ENCODE results near the gene LIPA.

Gene LIPA

DNA sequence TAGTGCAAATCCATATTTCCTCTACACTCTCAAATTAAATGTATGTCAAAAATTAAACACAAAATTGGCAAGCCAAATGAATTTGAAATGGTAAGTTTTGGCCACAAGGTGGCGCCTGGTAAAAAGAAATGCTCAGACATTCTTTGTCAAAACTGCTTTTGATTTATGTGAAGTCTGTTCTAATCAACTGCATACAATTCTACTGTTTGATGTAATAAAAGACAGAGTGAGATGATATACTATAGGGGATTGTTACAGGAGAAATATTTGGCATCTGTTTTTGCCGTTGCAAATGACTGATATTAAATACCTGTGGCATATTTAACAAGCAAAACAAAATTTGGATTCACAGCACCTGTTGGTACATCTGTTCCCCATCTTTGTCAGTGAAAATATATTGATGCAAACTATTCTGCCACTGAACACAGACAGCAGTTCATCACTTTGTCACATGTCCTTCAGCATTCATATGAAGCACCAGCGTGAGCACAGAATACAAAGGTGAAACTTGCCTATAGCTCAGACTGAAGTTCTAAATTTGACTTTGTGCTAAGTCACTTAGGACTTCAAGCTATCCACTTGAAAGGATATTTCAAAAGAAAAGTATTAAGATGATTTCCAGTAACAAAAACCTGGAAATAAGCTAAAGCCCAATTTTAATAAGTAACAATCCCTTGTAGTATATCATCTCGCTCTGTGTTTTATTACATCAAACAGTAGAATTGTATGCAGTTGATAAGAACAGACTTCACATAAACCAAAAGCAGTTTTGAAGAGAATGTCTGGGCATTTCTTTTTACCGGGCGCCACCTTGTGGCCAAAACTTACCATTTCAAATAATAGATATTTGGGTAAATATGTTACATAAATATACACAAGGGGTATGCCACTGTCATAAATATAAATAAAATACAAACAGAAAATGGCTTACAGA is 34.3 kb downstream of the LIPA start:
- peak; percentile 91 for DNase-seq (ENCODE audit: low read depth)
- H3K9me3 ChIP-seq (ENCODE audit: control insufficient read depth, low read length) = no peaks in the 10 kb centered on the region
- H3K27me3 ChIP-seq (replicated peaks; ENCODE audit: control insufficient read depth, insufficient read depth, low read length) = no peaks in the 10 kb centered on the region
- peak overlapping the region; percentile 44 for H3K4me3 ChIP-seq (ENCODE audit: low read length)
- H3K36me3 ChIP-seq (ENCODE audit: control insufficient read depth, insufficient read depth, low read length, severe bottlenecking) = peaks cover 26% of the 10 kb centered on the region
- peak overlapping the region; percentile 53 for H3K9ac ChIP-seq (ENCODE audit: low read length)
- H3K4me1 ChIP-seq (ENCODE audit: control insufficient read depth, insufficient read depth, low read length) = peaks cover 43% of the 10 kb centered on the region

DNA sequence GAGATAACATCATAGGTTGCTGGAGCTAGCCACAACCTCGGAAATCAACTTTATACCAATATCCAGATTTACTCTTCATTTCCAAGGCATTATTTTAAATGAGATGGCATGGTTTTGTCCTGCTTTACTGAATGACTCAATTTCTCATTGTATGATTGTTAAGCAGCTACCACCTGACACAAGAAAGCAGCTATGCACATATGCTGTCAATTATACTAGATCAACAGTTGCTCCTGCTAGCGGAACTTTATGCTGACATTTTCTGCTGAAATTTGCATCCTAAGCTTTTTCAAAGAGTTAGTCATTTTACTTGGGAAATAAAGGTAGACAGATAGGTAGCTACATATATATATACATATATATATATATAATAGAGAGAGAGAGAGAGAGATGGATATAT is 35.5 kb downstream of the LIPA start:
- peak; percentile 42 for DNase-seq (ENCODE audit: low read depth)
- no peaks in the 10 kb centered on the region for H3K9me3 ChIP-seq (ENCODE audit: control insufficient read depth, low read length)
- peaks cover 45% of the 10 kb centered on the region for H3K4me1 ChIP-seq (ENCODE audit: control insufficient read depth, insufficient read depth, low read length)
- H3K27me3 ChIP-seq (replicated peaks; ENCODE audit: control insufficient read depth, insufficient read depth, low read length) = no peaks in the 10 kb centered on the region
- peak overlapping the region; percentile 9 for H3K9ac ChIP-seq (ENCODE audit: low read length)
- H3K4me3 ChIP-seq (ENCODE audit: low read length) = no peak overlapping the region
- H3K36me3 ChIP-seq (ENCODE audit: control insufficient read depth, insufficient read depth, low read length, severe bottlenecking) = peaks cover 26% of the 10 kb centered on the region

DNA sequence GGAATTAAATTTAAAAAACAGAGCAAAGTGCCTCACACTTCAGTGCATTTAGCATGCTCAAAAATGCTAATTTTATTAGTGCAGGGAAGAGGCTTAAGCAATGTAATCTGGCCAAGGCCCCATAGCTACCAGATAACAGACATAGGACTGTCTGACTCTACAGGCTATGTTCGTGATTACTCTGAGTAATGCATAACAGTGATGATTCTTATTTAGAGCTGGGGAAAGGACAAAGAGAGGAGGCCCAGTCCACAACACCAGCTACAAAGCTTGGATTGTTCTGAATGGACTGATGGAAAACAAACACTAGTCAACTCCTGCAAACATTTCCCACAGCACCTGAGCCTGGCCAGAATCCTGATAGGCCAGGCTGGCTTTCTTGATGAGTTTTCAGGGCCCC is 36.1 kb downstream of the LIPA start:
- Histone ChIP-seq H3K27me3 (replicated peaks; ENCODE audit: control insufficient read depth, insufficient read depth, low read length) (no peaks in the 10 kb centered on the region), H3K4me3 (ENCODE audit: low read length) (no peak overlapping the region), H3K9me3 (ENCODE audit: control insufficient read depth, low read length) (no peaks in the 10 kb centered on the region), H3K4me1 (ENCODE audit: control insufficient read depth, insufficient read depth, low read length) (peaks cover 41% of the 10 kb centered on the region), H3K36me3 (ENCODE audit: control insufficient read depth, insufficient read depth, low read length, severe bottlenecking) (peaks cover 26% of the 10 kb centered on the region), H3K9ac (ENCODE audit: low read length) (peak overlapping the region; percentile 9)
- DNase-seq (ENCODE audit: low read depth) = peak; percentile 39

DNA sequence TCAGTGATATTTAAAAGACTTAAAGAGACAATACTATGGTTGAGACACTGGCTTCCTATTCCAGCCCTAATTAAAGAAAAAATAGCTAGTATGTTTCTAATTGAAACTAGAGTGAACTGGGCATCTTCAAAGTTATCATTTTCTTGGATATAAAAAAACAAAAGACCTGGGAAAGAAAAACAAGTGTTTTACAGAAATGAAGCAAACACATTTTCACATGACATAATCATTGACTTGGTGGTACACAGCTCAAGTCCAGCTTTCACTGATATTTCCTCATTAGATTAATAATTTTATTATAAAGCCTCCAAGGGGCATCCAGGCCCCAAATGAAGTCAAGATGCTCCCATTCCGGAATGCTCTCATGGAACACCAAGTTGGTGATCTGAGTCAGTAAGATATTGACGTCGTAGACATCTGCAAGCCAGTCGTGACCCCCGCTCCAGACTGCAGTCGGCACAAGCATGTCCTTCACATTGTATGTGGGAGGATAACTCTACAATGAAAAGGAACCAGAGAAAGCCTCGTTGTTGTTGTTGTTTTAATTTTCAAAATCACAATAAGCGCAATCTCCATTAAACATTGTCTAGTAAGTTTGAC is 36.9 kb downstream of the LIPA start:
- no peaks in the 10 kb centered on the region for H3K9me3 ChIP-seq (ENCODE audit: control insufficient read depth, low read length)
- no peaks in the 10 kb centered on the region for H3K27me3 ChIP-seq (replicated peaks; ENCODE audit: control insufficient read depth, insufficient read depth, low read length)
- DNase-seq (ENCODE audit: low read depth) = no peak
- no peak overlapping the region for H3K9ac ChIP-seq (ENCODE audit: low read length)
- H3K36me3 ChIP-seq (ENCODE audit: control insufficient read depth, insufficient read depth, low read length, severe bottlenecking) = peaks cover 26% of the 10 kb centered on the region
- H3K4me1 ChIP-seq (ENCODE audit: control insufficient read depth, insufficient read depth, low read length) = peaks cover 32% of the 10 kb centered on the region
- no peak overlapping the region for H3K4me3 ChIP-seq (ENCODE audit: low read length)

DNA sequence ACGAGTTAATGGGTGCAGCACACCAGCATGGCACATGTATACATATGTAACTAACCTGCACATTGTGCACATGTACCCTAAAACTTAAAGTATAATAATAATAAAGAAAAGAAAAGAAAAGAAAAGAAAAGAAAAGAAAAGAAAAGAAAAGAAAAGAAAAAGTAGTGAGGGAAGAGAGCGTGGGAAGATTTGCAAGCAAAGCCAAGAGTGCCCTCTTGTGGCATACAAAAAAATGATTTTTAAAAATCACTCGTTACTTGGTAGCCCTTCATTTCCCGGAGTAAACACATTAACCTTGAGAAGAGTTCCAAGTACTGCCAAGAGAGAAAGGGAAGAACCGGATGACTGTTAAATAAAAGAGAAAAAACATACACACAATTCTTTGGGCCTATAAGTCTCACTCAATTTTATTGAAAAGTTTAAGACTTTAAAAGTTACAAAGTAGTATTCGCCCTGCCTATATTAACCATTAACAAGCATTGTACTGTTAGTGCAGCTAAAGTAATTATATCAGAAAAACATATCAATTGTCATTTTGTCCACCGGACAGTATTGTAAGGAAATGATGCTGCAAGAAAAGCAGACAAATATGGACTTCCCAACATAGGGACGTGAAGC is 38.3 kb downstream of the LIPA start:
- peaks cover 26% of the 10 kb centered on the region for H3K36me3 ChIP-seq (ENCODE audit: control insufficient read depth, insufficient read depth, low read length, severe bottlenecking)
- H3K9me3 ChIP-seq (ENCODE audit: control insufficient read depth, low read length) = no peaks in the 10 kb centered on the region
- H3K27me3 ChIP-seq (replicated peaks; ENCODE audit: control insufficient read depth, insufficient read depth, low read length) = no peaks in the 10 kb centered on the region
- DNase-seq (ENCODE audit: low read depth) = peak; percentile 83
- no peak overlapping the region for H3K4me3 ChIP-seq (ENCODE audit: low read length)
- H3K4me1 ChIP-seq (ENCODE audit: control insufficient read depth, insufficient read depth, low read length) = peaks cover 27% of the 10 kb centered on the region
- H3K9ac ChIP-seq (ENCODE audit: low read length) = no peak overlapping the region

DNA sequence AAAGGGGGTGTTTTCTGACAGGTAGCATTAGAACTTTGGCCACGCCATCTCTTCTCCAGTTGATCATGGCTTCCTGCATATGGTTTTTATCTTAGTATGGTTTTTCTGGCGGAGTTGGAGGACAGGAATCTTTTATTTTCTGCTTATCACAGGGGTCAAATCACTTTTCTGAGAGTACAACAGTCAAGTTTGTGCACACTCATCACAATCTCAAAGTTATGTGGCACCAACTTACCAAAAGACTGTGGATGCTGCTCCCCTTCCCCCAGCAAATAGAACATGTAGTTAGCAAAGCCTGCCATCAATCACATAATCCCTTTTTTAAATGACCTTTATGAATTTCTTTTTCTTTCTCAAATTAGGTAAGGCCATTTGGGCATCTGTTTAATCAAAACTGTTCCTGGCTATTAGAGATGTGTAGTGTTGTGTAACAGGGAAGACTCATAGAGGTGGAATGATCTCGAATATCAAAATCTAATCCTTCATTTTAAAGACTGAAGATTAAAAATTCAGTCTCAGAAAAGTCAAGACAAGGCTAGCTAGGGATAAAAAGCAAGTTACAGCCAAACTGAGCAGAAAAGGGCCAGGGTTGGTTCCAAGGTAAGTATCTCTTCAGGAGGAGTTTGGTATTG is 40.7 kb downstream of the LIPA start:
- Histone ChIP-seq H3K36me3 (ENCODE audit: control insufficient read depth, insufficient read depth, low read length, severe bottlenecking) (peaks cover 25% of the 10 kb centered on the region), H3K4me3 (ENCODE audit: low read length) (no peak overlapping the region), H3K9me3 (ENCODE audit: control insufficient read depth, low read length) (no peaks in the 10 kb centered on the region), H3K27me3 (replicated peaks; ENCODE audit: control insufficient read depth, insufficient read depth, low read length) (no peaks in the 10 kb centered on the region), H3K4me1 (ENCODE audit: control insufficient read depth, insufficient read depth, low read length) (peaks cover 32% of the 10 kb centered on the region), H3K9ac (ENCODE audit: low read length) (no peak overlapping the region)
- DNase-seq (ENCODE audit: low read depth) = peak; percentile 31

DNA sequence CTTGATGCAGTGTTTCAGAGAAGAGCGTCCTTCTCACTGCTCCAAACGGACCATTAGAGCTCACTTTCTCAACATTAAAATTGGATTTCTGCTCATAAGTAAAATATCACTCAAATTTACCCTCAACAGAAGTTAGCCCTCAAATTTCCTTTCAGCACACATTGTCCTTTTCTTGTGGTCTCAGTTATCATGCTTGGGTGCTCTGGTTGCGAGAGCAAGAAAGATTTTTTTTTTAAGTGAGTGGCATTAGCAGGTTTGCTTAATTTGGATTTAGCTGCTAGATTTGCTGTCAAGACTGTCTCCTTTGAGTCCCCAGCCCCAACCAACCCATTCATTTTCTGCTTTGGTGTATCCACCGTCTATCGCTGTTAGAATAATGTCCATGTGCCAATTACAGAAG is 41.9 kb downstream of the LIPA start:
- H3K27me3 ChIP-seq (replicated peaks; ENCODE audit: control insufficient read depth, insufficient read depth, low read length) = no peaks in the 10 kb centered on the region
- peaks cover 28% of the 10 kb centered on the region for H3K4me1 ChIP-seq (ENCODE audit: control insufficient read depth, insufficient read depth, low read length)
- DNase-seq (ENCODE audit: low read depth) = no peak
- H3K4me3 ChIP-seq (ENCODE audit: low read length) = no peak overlapping the region
- no peak overlapping the region for H3K9ac ChIP-seq (ENCODE audit: low read length)
- H3K9me3 ChIP-seq (ENCODE audit: control insufficient read depth, low read length) = no peaks in the 10 kb centered on the region
- H3K36me3 ChIP-seq (ENCODE audit: control insufficient read depth, insufficient read depth, low read length, severe bottlenecking) = peaks cover 13% of the 10 kb centered on the region

DNA sequence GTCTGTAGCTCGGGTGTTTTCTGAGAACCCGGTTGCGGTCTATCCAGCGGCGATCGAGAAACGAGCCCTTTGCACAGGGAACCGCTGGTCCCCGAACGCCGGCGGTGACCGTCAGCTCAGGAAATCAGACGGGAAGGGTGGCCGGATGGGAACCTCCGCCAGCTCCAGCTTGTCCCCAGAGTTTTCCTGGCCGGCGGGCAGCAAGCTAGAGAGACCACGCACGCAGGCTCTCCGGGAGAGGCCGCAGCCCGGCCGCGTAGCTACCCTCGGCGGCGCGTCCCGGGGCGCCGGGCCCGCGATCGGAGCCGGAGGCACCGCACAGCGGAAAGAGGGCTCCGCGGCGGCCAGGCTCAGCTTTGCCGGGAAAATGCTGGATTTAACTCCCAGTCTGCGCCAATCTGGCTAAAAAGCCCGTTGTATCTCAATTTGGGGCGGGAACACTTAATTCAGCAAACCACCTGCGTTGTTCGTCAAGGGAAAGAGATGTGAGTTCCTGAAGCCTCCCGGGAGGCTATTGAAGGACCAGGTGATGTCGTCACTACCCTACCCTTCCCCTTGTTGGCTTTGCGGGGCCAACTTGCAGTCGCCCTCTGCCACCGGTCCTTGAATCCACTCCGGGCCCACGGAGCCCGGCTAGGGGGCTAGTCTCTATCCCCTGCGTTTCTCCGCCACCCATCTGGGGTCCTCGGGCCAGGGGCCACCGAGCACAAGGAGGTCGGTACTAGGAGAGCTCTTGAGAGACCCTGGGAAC is 43.6 kb downstream of the LIPA start:
- peak; percentile 65 for DNase-seq (ENCODE audit: low read depth)
- H3K9ac ChIP-seq (ENCODE audit: low read length) = peak overlapping the region; percentile 83
- H3K27me3 ChIP-seq (replicated peaks; ENCODE audit: control insufficient read depth, insufficient read depth, low read length) = no peaks in the 10 kb centered on the region
- H3K9me3 ChIP-seq (ENCODE audit: control insufficient read depth, low read length) = no peaks in the 10 kb centered on the region
- H3K4me1 ChIP-seq (ENCODE audit: control insufficient read depth, insufficient read depth, low read length) = peaks cover 33% of the 10 kb centered on the region
- peak overlapping the region; percentile 87 for H3K4me3 ChIP-seq (ENCODE audit: low read length)
- no peaks in the 10 kb centered on the region for H3K36me3 ChIP-seq (ENCODE audit: control insufficient read depth, insufficient read depth, low read length, severe bottlenecking)

DNA sequence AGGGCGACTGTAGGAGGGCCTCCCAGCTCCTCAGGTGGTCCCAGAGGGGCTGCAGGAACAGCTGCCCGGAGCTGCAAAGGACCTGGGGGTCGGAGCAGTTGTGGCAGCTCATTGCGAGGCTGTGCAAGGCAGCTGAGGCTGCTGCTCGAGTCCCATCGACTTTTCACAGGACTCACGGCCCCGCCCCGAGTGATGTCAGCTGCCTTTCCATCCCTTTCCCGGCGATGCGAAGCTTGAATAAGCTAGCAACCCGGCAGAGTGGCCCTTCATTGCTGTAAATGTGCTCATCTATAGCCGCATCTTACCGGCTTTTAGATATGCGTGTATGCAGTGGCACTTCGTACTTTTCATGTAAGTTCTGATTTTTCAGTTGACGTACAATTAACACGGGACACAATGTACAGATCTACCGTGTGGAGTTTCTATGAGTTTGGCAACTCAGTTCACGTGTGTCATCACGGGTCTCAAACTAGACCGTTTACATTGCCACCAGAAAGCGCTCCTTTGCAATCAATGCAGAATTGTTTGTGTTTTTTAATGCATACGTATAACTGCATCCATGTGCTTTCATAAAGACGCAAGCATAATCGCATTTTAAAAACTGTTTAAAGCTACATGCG is 44.3 kb downstream of the LIPA start, which contains the start of gene CH25H:
CH25H (minus strand) TSS at position 137 of the 620 bp plus-strand sequence; CDS start at position 112, 25 bp downstream.
- no peaks in the 10 kb centered on the region for H3K9me3 ChIP-seq (ENCODE audit: control insufficient read depth, low read length)
- peak within 1 kb of the TSS; percentile 83 for H3K9ac ChIP-seq (ENCODE audit: low read length)
- H3K4me3 ChIP-seq (ENCODE audit: low read length) = peak within 1 kb of the TSS; percentile 87
- no peaks in the 10 kb centered on the region for H3K27me3 ChIP-seq (replicated peaks; ENCODE audit: control insufficient read depth, insufficient read depth, low read length)
- no peaks in the 10 kb centered on the region for H3K36me3 ChIP-seq (ENCODE audit: control insufficient read depth, insufficient read depth, low read length, severe bottlenecking)
- DNase-seq (ENCODE audit: low read depth) = peak; percentile 91
- H3K4me1 ChIP-seq (ENCODE audit: control insufficient read depth, insufficient read depth, low read length) = peaks cover 32% of the 10 kb centered on the region

DNA sequence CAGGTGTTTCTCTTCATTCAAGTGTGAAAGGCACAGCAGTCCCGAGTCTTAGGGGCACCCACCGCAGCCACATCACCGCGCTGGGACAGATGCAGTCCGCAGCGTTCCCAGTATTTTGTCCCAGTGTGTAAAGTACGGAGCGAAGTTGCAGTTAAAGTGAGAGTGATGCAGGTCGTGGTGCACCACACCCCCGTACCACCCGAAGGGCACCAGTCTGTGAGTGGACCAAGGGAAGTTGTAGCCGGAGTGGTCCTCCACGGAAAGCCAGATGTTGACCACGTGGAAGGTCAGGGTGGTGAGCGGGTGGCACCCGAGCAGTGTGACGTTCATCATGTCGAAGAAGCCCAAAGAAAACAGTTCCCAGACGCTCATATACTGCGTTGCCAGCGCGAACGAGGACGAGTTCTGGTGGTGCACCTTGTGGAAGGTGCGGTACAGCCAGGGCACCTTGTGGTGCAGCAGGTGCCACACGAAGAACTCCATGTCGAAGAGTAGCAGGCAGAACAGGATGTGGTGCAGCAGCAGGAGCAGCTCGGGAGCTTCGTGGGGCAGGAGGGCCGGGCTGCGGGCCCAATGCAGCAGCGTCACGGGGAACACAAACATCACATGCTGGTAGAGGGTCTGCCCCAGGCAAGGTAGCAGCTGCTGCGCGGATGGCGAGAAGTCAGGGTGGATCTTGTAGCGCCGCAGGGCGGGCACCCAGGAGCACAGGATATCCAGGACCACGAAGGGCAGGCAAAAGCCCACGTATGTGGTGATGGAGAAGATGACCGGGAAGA is 45.0 kb downstream of the LIPA start:
- H3K27me3 ChIP-seq (replicated peaks; ENCODE audit: control insufficient read depth, insufficient read depth, low read length) = no peaks in the 10 kb centered on the region
- peaks cover 25% of the 10 kb centered on the region for H3K4me1 ChIP-seq (ENCODE audit: control insufficient read depth, insufficient read depth, low read length)
- H3K9ac ChIP-seq (ENCODE audit: low read length) = peak overlapping the region; percentile 83
- peak; percentile 45 for DNase-seq (ENCODE audit: low read depth)
- H3K36me3 ChIP-seq (ENCODE audit: control insufficient read depth, insufficient read depth, low read length, severe bottlenecking) = no peaks in the 10 kb centered on the region
- peak overlapping the region; percentile 87 for H3K4me3 ChIP-seq (ENCODE audit: low read length)
- no peaks in the 10 kb centered on the region for H3K9me3 ChIP-seq (ENCODE audit: control insufficient read depth, low read length)

Measured in adipocyte (in vitro differentiated cells).